DND-41 (cell line): ENCODE measurements around the gene SDK2.

Experiments used
- CTCF ChIP-seq: IDR thresholded peaks from 2 replicates; pipeline ENCODE4 v1.5.1; 2012; ENCODE audit warnings: borderline replicate concordance, low read length, moderate library complexity, mild to moderate bottlenecking; ENCODE audit not compliant: poor library complexity, severe bottlenecking; ENCODE audit errors: extremely low read depth
- EZH2 ChIP-seq: IDR thresholded peaks from 3 replicates; pipeline ENCODE4 v1.6.1; 2012; ENCODE audit warnings: borderline replicate concordance, low read depth, mild to moderate bottlenecking, moderate library complexity, low read length, inconsistent platforms; ENCODE audit not compliant: severe bottlenecking

- no peak for TF ChIP-seq CTCF
- no peak for TF ChIP-seq EZH2
Measured at GRCh38 chr17:73490851-73491250, 153.4 kb downstream of the SDK2 start.
